HepG2 (cell line): ENCODE results near the gene IMMT. TPM values are rescaled to one million over a fixed set of nuclear protein-coding genes. Genes with fewer than 3 reads are reported as not detected.

Experiments used
- ATAC-seq: fragments of 200-7000 bp; cut with Tn5 transposase; 3 replicates; pipeline ENCODE4 v1.9.1; 2020; ENCODE audit warnings: mild to moderate bottlenecking, moderate library complexity
- BruUV-seq: library from RNA; stranded (reverse); fragments of 400-500 nt; replicated peaks from 2 replicates; lab custom pipeline; 2021; lab: Mats Ljungman, UMichigan
- CTCF ChIA-PET: fragments of 300-600 bp; formaldehyde crosslinking; extraction: SDS; loops from one replicate; lab custom pipeline; 2021; ENCODE audit warnings: low total read pairs, inconsistent platforms, low intra/inter-chr PET ratio; lab: Yijun Ruan, JAX
- POLR2A ChIA-PET: fragments of 350-600 bp; sonication (Branson Sonifier 250); formaldehyde crosslinking; loops from one replicate; lab custom pipeline; 2020; ENCODE audit warnings: antibody characterized with exemption, inconsistent platforms; lab: Yijun Ruan, JAX
- DNase-seq: peaks from one replicate; pipeline ENCODE4 v3.0.0-alpha.2; 2015; ENCODE audit warnings: low spot score
- FAIRE-seq: peaks from 3 replicates; lab custom pipeline; 2011; peaks lifted over from hg19 to GRCh38; lab: Jason Lieb, UNC
- H2AFZ ChIP-seq: one replicate; pipeline ENCODE4 v1.6.1; 2011; ENCODE audit warnings: low read length, inconsistent platforms
- H3K27ac ChIP-seq: fragments of 300-600 bp; 3 replicates; pipeline ENCODE4 v1.8.0; 2011; ENCODE audit warnings: mixed run types, mild to moderate bottlenecking, mixed read lengths, low read length, inconsistent platforms; ENCODE audit not compliant: insufficient read depth; ENCODE audit errors: extremely low read length
- H3K27me3 ChIP-seq, 2 experiments: fragments of 200-600 bp in 1 of 2; 2 replicates in 1 of 2; 3 replicates in 1 of 2; pipeline versions ENCODE4 v1.6.0 to v1.8.0; 2011; ENCODE audit warnings: low read length in 2 of 2, mild to moderate bottlenecking in 2 of 2, moderate library complexity in 2 of 2, inconsistent platforms in 1 of 2; ENCODE audit not compliant: insufficient read depth in 2 of 2, control insufficient read depth in 1 of 2
- H3K36me3 ChIP-seq, 2 experiments: fragments of 200-600 bp in 1 of 2; replicated peaks in 1 of 2; 2 replicates in 1 of 2; 3 replicates in 1 of 2; pipeline versions ENCODE4 v1.5.1 to v1.8.0; 2011; ENCODE audit warnings: low read length in 2 of 2, inconsistent platforms in 1 of 2; ENCODE audit not compliant: insufficient read depth in 2 of 2, control insufficient read depth in 1 of 2
- H3K4me1 ChIP-seq: 2 replicates; pipeline ENCODE4 v1.5.1; 2012; ENCODE audit warnings: low read length, inconsistent platforms; ENCODE audit not compliant: insufficient read depth
- H3K4me2 ChIP-seq: 2 replicates; pipeline ENCODE4 v1.6.0; 2011; ENCODE audit warnings: low read depth, low read length, inconsistent platforms
- H3K4me3 ChIP-seq, 3 experiments: fragments of 200-600 bp in 1 of 3; sonication (generic), shearing (Covaris generic) in 1 of 3; replicated peaks in 1 of 3; 2 replicates each; pipeline ENCODE4 v1.5.1; 2011 to 2016; ENCODE audit warnings: low read length in 3 of 3, inconsistent platforms in 2 of 3, low read depth in 2 of 3, mild to moderate bottlenecking in 2 of 3, control low read depth in 1 of 3, mixed read lengths in 1 of 3; ENCODE audit not compliant: insufficient read depth in 1 of 3
- H3K79me2 ChIP-seq: one replicate; pipeline ENCODE4 v1.6.1; 2011; ENCODE audit warnings: low read length, inconsistent platforms; ENCODE audit not compliant: insufficient read depth
- H3K9ac ChIP-seq: 2 replicates; pipeline ENCODE4 v1.6.0; 2011; ENCODE audit warnings: mild to moderate bottlenecking, low read depth, low read length, inconsistent platforms; ENCODE audit not compliant: insufficient read depth
- H3K9me3 ChIP-seq: 2 replicates; pipeline ENCODE4 v1.5.1; 2012; ENCODE audit warnings: mild to moderate bottlenecking, low read length
- H4K20me1 ChIP-seq: 2 replicates; pipeline ENCODE4 v1.6.0; 2011; ENCODE audit warnings: inconsistent platforms, mild to moderate bottlenecking, low read length, moderate library complexity; ENCODE audit not compliant: insufficient read depth
- EZH2 ChIP-seq: conservative IDR thresholded peaks from 2 replicates; pipeline ENCODE4 v1.6.1; 2012; ENCODE audit warnings: mild to moderate bottlenecking, low read depth, low read length, moderate library complexity
- FOXJ3 ChIP-seq: sonication (generic); formaldehyde crosslinking; IDR thresholded peaks from 2 replicates; pipeline ENCODE4 v1.4.0; 2020; ENCODE audit warnings: missing genetic modification reagents, mild to moderate bottlenecking, borderline replicate concordance
- JUN ChIP-seq: sonication (generic); formaldehyde crosslinking; IDR thresholded peaks from 2 replicates; pipeline ENCODE4 v1.4.0; 2020; ENCODE audit warnings: mild to moderate bottlenecking, missing genetic modification reagents
- SATB2 ChIP-seq: sonication (generic); formaldehyde crosslinking; IDR thresholded peaks from 2 replicates; pipeline ENCODE4 v1.5.0; 2020; ENCODE audit warnings: missing genetic modification reagents
- TERF1 ChIP-seq: sonication (generic); formaldehyde crosslinking; IDR thresholded peaks from 2 replicates; pipeline ENCODE4 v1.8.0; 2022; ENCODE audit warnings: mild to moderate bottlenecking, missing genetic modification reagents, moderate library complexity
- ZNF136 ChIP-seq: sonication (generic); formaldehyde crosslinking; IDR thresholded peaks from 2 replicates; pipeline ENCODE4 v1.8.1; 2022; ENCODE audit warnings: low read depth, mild to moderate bottlenecking, moderate library complexity, missing genetic modification reagents
- ZNF142 ChIP-seq: sonication (generic); formaldehyde crosslinking; IDR thresholded peaks from 2 replicates; pipeline ENCODE4 v1.4.0; 2020; ENCODE audit warnings: missing genetic modification reagents
- ZNF264 ChIP-seq: sonication (generic); formaldehyde crosslinking; IDR thresholded peaks from 2 replicates; pipeline ENCODE4 v1.4.0; 2020; ENCODE audit warnings: missing genetic modification reagents
- ZNF33A ChIP-seq: sonication (generic); formaldehyde crosslinking; IDR thresholded peaks from 2 replicates; pipeline ENCODE4 v1.5.1; 2020; ENCODE audit warnings: missing genetic modification reagents, mild to moderate bottlenecking, moderate library complexity, borderline replicate concordance
- ZNF530 ChIP-seq: sonication (generic); formaldehyde crosslinking; IDR thresholded peaks from 2 replicates; pipeline ENCODE4 v1.5.0; 2020; ENCODE audit warnings: low read depth, mild to moderate bottlenecking, missing genetic modification reagents
- ZNF770 ChIP-seq: sonication (generic); formaldehyde crosslinking; IDR thresholded peaks from 2 replicates; pipeline ENCODE4 v1.5.0; 2020; ENCODE audit warnings: mild to moderate bottlenecking, missing genetic modification reagents
- WGBS: methylation state at CpG from one replicate; pipeline ENCODE4 v1.1.6; 2017; ENCODE audit warnings: low lambda C conversion rate; 5-methylcytosine and 5-hydroxymethylcytosine counted together
- in situ Hi-C: cut with HindIII; loops from 2 replicates; pipeline ENCODE4 v1.10.0; 2017; ENCODE audit warnings: low pct_unique_long_range_greater_than_20kb; ENCODE audit not compliant: extremely low pct_ligation_motif_present
- intact Hi-C: fragments of 100-400 bp; cut with micrococcal nuclease; formaldehyde crosslinking; loops from one replicate; pipeline ENCODE4 v1.10.0; 2022; ENCODE audit not compliant: unreplicated experiment
- polyA plus RNA-seq, 8 experiments: library from polyadenylated mRNA; depleted of rRNA in 3 of 8; stranded (reverse) in 7 of 8; unstranded in 1 of 8; fragments of >200 nt; fragmentation: Illumina TruSeq in 4 of 8; extraction: Trizol in 4 of 8; gene quantifications; 2 replicates each; pipeline versions ENCODE4 v1.2.1 to v1.2.3, GENCODE V29; 2011 to 2016; ENCODE audit warnings: low read depth in 4 of 8, missing spikeins in 1 of 8, mixed read lengths in 1 of 8; ENCODE audit not compliant: insufficient read depth in 1 of 8
- total RNA-seq, 5 experiments: library from RNA; depleted of rRNA; stranded (reverse); fragments of >200 nt; fragmentation: Illumina TruSeq; extraction: Trizol; gene quantifications; 2 replicates each; pipeline ENCODE4 v1.2.3, GENCODE V29; 2016; ENCODE audit warnings: low read depth in 1 of 5
- TF ChIP-seq, protein P1 (sequence below): sonication (generic); formaldehyde crosslinking; IDR thresholded peaks from 2 replicates; pipeline ENCODE4 v1.4.0; 2020; ENCODE audit warnings: low read depth, mild to moderate bottlenecking, missing genetic modification reagents
- TF ChIP-seq, protein P2 (sequence below): sonication (generic); formaldehyde crosslinking; IDR thresholded peaks from 2 replicates; pipeline ENCODE4 v1.4.0; 2020; ENCODE audit warnings: mild to moderate bottlenecking, missing genetic modification reagents

IMMT gene
- total and polyA plus RNA-seq, 2 of the 13 experiments (the other 11 are each of a cell fraction or from before 2014, with no cell fraction given), result 63.5 to 119 TPM

DNA sequence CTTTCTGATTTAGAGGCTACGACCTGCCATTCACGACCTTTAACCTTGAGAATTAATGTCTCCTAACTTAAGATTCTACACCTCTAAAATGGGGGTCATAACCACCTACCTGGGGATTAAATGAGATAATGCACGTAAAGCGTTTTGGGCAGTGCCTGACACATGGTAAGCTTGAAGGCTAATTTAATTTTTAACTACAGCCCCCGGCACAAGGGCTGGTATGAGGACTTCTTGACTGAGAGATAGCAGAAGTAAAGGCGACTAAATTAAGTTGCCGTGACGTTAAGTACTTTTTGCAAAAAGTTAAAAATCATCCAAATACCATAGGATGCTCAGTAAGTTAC lies 4.5 kb upstream of the IMMT start:
- ATAC-seq (no peak), FAIRE-seq (no peak), DNase-seq (no peak)
- Histone ChIP-seq H3K4me2 (peak overlapping the region; percentile 82), H3K79me2 (peaks cover 51% of the 10 kb centered on the region), H3K27ac (peak overlapping the region; percentile 81), H2AFZ (peak overlapping the region; percentile 60), H4K20me1 (0 out of 2 replicates have a peak, but pooled peaks cover 5% of the 10 kb centered on the region), H3K4me1 (peaks cover 51% of the 10 kb centered on the region), H3K36me3 (peaks cover 0 to 3% of the 10 kb centered on the region in 2 experiments; a peak in 1 of 5 replicates), H3K9me3 (no peaks in the 10 kb centered on the region), H3K4me3 (peak overlapping the region; percentile 59 to 92 (median 85)), H3K9ac (peak overlapping the region; percentile 89), H3K27me3 (no peaks in the 10 kb centered on the region; a peak in 1 of 5 replicates)
- BruUV-seq, result TSS peak; percentile 60
- POLR2A ChIA-PET, result interaction anchor here (0.8 to 2.3 kb wide), 3 partner anchors 14 to 94 kb away, joined by 3 to 7 read pairs (median 5); partner anchors contain the start of genes POLR1A and PTCD3
- CTCF ChIA-PET, result no interaction called here
- in situ Hi-C loops, result no loop called here
- WGBS, result under 1% methylated on average over 8 of the region's 8 CpGs
- intact Hi-C loops, result loop anchor here (5.0 kb wide), 1 partner anchor 93 kb away; the partner anchor contains the start of genes POLR1A and PTCD3
- no peak for TF ChIP-seq ZNF530
- TF ChIP-seq, protein P1, sequence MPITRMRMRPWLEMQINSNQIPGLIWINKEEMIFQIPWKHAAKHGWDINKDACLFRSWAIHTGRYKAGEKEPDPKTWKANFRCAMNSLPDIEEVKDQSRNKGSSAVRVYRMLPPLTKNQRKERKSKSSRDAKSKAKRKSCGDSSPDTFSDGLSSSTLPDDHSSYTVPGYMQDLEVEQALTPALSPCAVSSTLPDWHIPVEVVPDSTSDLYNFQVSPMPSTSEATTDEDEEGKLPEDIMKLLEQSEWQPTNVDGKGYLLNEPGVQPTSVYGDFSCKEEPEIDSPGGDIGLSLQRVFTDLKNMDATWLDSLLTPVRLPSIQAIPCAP (CRISPR knock-in tag), result no peak
- TF ChIP-seq ZNF142 (CRISPR knock-in tag), result 0 out of 2 replicates have a peak, but pooled peaks have one; percentile 25
- peak; percentile 4 for TF ChIP-seq ZNF770 (CRISPR knock-in tag)
- TF ChIP-seq ZNF33A, result no peak
- TF ChIP-seq FOXJ3 (CRISPR knock-in tag), result peak; percentile 22; the same call in 1 of the 2 replicates
- TF ChIP-seq EZH2, result no peak
- TF ChIP-seq, protein P2, sequence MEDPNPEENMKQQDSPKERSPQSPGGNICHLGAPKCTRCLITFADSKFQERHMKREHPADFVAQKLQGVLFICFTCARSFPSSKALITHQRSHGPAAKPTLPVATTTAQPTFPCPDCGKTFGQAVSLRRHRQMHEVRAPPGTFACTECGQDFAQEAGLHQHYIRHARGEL (CRISPR knock-in tag), result no peak
- no peak for TF ChIP-seq JUN (CRISPR knock-in tag)
- TF ChIP-seq TERF1, result no peak
- TF ChIP-seq ZNF264, result 0 out of 2 replicates have a peak, but pooled peaks have one; percentile 9
- no peak for TF ChIP-seq ZNF136 (CRISPR knock-in tag)
- 0 out of 2 replicates have a peak, but pooled peaks have one; percentile 14 for TF ChIP-seq SATB2 (CRISPR knock-in tag)
